CD14-positive monocyte (primary cell): Measurements from ENCODE around the gene DNAJC3. TPM values are rescaled to one million over a fixed set of nuclear protein-coding genes. Genes with fewer than 3 reads are reported as not detected.
A peak's percentile ranks its signal among the peaks of the same experiment; 100 is the strongest.

Source experiments
- DNase-seq, 3 donors: peaks; one replicate each; pipeline ENCODE4 v3.0.0-alpha.2; 2011 to 2022
- H2AFZ ChIP-seq: 2 replicates; pipeline ENCODE4 v1.6.0; 2012; ENCODE audit warnings: mild to moderate bottlenecking, low read depth, low read length, inconsistent platforms; ENCODE audit not compliant: insufficient read depth, poor library complexity, severe bottlenecking
- H3K27ac ChIP-seq, 2 donors: 1 replicate in 1 of 2; 2 replicates in 1 of 2; pipeline ENCODE4 v1.5.1; 2012 to 2013; ENCODE audit warnings: low read length in 2 of 2, control low read depth in 1 of 2, inconsistent platforms in 1 of 2, low read depth in 1 of 2, mild to moderate bottlenecking in 1 of 2
- H3K27me3 ChIP-seq, 2 donors: one replicate each; pipeline versions ENCODE4 v1.6.0 to v1.6.1; 2011 to 2013; ENCODE audit warnings: low read length in 2 of 2; ENCODE audit not compliant: control insufficient read depth in 2 of 2, insufficient read depth in 2 of 2
- H3K36me3 ChIP-seq, 2 donors: replicated peaks in 1 of 2; 1 replicate in 1 of 2; 2 replicates in 1 of 2; pipeline versions ENCODE4 v1.5.1 to v1.6.1; 2012 to 2013; ENCODE audit warnings: low read length in 2 of 2, control low read depth in 1 of 2, inconsistent platforms in 1 of 2, mild to moderate bottlenecking in 1 of 2; ENCODE audit not compliant: insufficient read depth in 2 of 2, control insufficient read depth in 1 of 2
- H3K4me1 ChIP-seq, 2 donors: 1 replicate in 1 of 2; 2 replicates in 1 of 2; pipeline versions ENCODE4 v1.5.1 to v1.6.1; 2012 to 2013; ENCODE audit warnings: low read length in 2 of 2, control low read depth in 1 of 2, inconsistent platforms in 1 of 2, mild to moderate bottlenecking in 1 of 2, moderate library complexity in 1 of 2; ENCODE audit not compliant: insufficient read depth in 2 of 2, control insufficient read depth in 1 of 2
- H3K4me2 ChIP-seq: replicated peaks from 2 replicates; pipeline ENCODE3; 2012; ENCODE audit warnings: low read length, moderate library complexity, mild to moderate bottlenecking; ENCODE audit not compliant: poor library complexity, severe bottlenecking; ENCODE audit errors: extremely low read depth
- H3K4me3 ChIP-seq, 3 experiments: fragments of 200-600 bp in 1 of 3; sonication (generic) in 1 of 3; replicated peaks in 1 of 3; 1 replicate in 2 of 3; 2 replicates in 1 of 3; pipeline ENCODE4 v1.5.1; 2011 to 2013; ENCODE audit warnings: low read length in 3 of 3, mild to moderate bottlenecking in 3 of 3, control low read depth in 2 of 3, low read depth in 2 of 3, inconsistent platforms in 1 of 3, moderate library complexity in 1 of 3
- H3K79me2 ChIP-seq: 2 replicates; pipeline ENCODE4 v1.6.0; 2012; ENCODE audit warnings: mild to moderate bottlenecking, control low read depth, inconsistent platforms, low read length, moderate library complexity; ENCODE audit not compliant: insufficient read depth
- H3K9ac ChIP-seq: 2 replicates; pipeline ENCODE4 v1.6.0; 2017; ENCODE audit warnings: low read length, mild to moderate bottlenecking; ENCODE audit not compliant: insufficient read depth, poor library complexity, severe bottlenecking
- H3K9me3 ChIP-seq, 2 donors: replicated peaks in 1 of 2; 1 replicate in 1 of 2; 2 replicates in 1 of 2; pipeline versions ENCODE4 v1.5.1 to v1.6.1; 2012 to 2013; ENCODE audit warnings: low read length in 2 of 2, control low read depth in 1 of 2; ENCODE audit not compliant: control insufficient read depth in 1 of 2, insufficient read depth in 1 of 2
- H4K20me1 ChIP-seq: 2 replicates; pipeline ENCODE4 v1.6.0; 2012; ENCODE audit warnings: mild to moderate bottlenecking, low read length, control low read depth, moderate library complexity; ENCODE audit not compliant: insufficient read depth
- H3K27ac Mint-ChIP-seq, 7 donors: one replicate each; pipeline ENCODE4 v1.8.0; 2020; ENCODE audit warnings: mild to moderate bottlenecking in 7 of 7, mixed read lengths in 7 of 7, moderate library complexity in 6 of 7, inconsistent platforms in 2 of 7
- H3K27me3 Mint-ChIP-seq, 3 donors: one replicate each; pipeline ENCODE4 v1.8.0; 2021 to 2022; ENCODE audit warnings: low read depth in 3 of 3, mild to moderate bottlenecking in 3 of 3, mixed read lengths in 3 of 3, moderate library complexity in 3 of 3, inconsistent platforms in 1 of 3
- H3K36me3 Mint-ChIP-seq, 2 donors: one replicate each; pipeline ENCODE4 v1.8.0; 2020; ENCODE audit warnings: mixed read lengths in 2 of 2, inconsistent platforms in 1 of 2, mild to moderate bottlenecking in 1 of 2
- H3K4me1 Mint-ChIP-seq: one replicate; pipeline ENCODE4 v1.8.0; 2020; ENCODE audit warnings: mild to moderate bottlenecking, mixed read lengths
- H3K4me3 Mint-ChIP-seq, 2 donors: one replicate each; pipeline ENCODE4 v1.8.0; 2020; ENCODE audit warnings: mild to moderate bottlenecking in 2 of 2, mixed read lengths in 2 of 2, moderate library complexity in 1 of 2
- H3K9me3 Mint-ChIP-seq, 7 donors: one replicate each; pipeline ENCODE4 v1.8.0; 2020 to 2022; ENCODE audit warnings: mixed read lengths in 7 of 7, mild to moderate bottlenecking in 6 of 7, moderate library complexity in 6 of 7, inconsistent platforms in 2 of 7
- CTCF ChIP-seq: fragments of 200-600 bp; IDR thresholded peaks from one replicate; pipeline ENCODE4 v1.8.0; 2022; ENCODE audit warnings: antibody characterized with exemption, mild to moderate bottlenecking
- WGBS: methylation state at CpG from one replicate; pipeline ENCODE4 v1.1.5; 2013; ENCODE audit warnings: missing lambda C conversion rate; ENCODE audit not compliant: insufficient coverage; 5-methylcytosine and 5-hydroxymethylcytosine counted together
- intact Hi-C, 2 donors: fragments of 100-400 bp; cut with micrococcal nuclease; formaldehyde crosslinking; loops; one replicate each; pipeline versions ENCODE4 v1.15.0 to v1.15.1; 2023
- polyA plus RNA-seq, 3 donors: library from polyadenylated mRNA; depleted of rRNA in 1 of 3; unstranded in 2 of 3; stranded (reverse) in 1 of 3; fragments of 300-500 nt in 2 of 3; fragments of >200 nt in 1 of 3; fragmentation: Illumina TruSeq in 2 of 3; gene quantifications; 1 replicate in 2 of 3; 2 replicates in 1 of 3; pipeline ENCODE4 v1.2.3, GENCODE V29; 2012 to 2021

DNAJC3 gene
- polyA plus RNA-seq, 3 donors, result 11.1 to 27.6 (median 22.3) TPM

DNA sequence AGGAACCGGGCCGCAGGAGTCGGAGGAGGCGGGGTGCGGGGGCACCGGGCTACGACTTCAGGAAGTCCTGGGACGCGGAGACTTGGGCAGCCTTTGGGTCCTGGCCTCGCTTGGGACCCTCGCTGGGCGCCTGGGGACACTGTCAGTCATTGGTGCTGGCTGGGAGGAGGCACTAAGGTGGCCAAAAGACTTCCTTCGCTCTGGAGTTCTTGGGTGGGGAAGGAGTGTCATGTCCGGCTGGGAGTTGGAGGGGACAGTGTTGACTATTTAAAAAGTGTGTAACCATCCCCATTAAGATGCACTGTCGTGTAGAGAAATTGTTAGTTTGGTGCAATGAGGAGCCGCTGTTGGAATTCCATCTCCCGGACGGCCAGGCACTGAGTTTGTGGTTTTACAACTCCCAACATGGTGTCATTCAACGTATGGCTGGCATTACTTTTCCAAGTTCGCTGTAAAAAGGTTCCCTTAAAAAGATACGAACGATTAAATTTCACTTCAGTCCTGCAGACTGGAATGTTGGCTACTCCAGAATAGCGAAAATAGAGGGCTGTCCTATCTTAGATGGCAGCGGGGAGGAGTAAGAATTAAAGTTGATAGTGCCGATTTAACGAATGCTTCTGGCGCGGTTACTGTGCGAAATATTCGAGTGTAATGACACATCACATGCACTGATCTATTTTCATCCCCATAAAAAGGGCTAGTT is 776 bp downstream of the DNAJC3 start:
- Histone ChIP-seq H4K20me1 (peaks cover 53% of the 10 kb centered on the region), H3K4me1 (peaks cover 41 to 51% of the 10 kb centered on the region in 2 donors), H3K27me3 (no peaks in the 10 kb centered on the region), H3K4me3 (peak overlapping the region; percentile 83 to 96 (median 95)), H3K9ac (peak overlapping the region; percentile 99), H3K79me2 (peaks cover 71% of the 10 kb centered on the region), H3K36me3 (no peaks in the 10 kb centered on the region), H2AFZ (peak overlapping the region; percentile 64), H3K9me3 (no peaks in the 10 kb centered on the region), H3K27ac (peak overlapping the region; percentile 94 to 96), H3K4me2 (peak overlapping the region; percentile 74)
- peaks cover 7 to 12% of the 10 kb centered on the region in 2 donors for H3K36me3 Mint-ChIP-seq
- WGBS, result under 1% methylated on average over 17 of the region's 30 CpGs
- H3K9me3 Mint-ChIP-seq, result peaks cover 0 to 3% (median 2%) of the 10 kb centered on the region in 7 donors
- peak overlapping the region; percentile 91 to 98 (median 96) for H3K27ac Mint-ChIP-seq
- DNase-seq, result peak in 2 of 3 donors; percentile 55 to 60
- no peaks in the 10 kb centered on the region for H3K27me3 Mint-ChIP-seq
- H3K4me3 Mint-ChIP-seq, result peak overlapping the region; percentile 95 to 96
- H3K4me1 Mint-ChIP-seq, result peaks cover 68% of the 10 kb centered on the region
- intact Hi-C loops, result loop anchor here (5.0 to 10.0 kb wide), 3 partner anchors 35 to 1755 kb away; partner anchors contain the start of gene RAP2A (in 1 of the 2)
- no peak for TF ChIP-seq CTCF

DNA sequence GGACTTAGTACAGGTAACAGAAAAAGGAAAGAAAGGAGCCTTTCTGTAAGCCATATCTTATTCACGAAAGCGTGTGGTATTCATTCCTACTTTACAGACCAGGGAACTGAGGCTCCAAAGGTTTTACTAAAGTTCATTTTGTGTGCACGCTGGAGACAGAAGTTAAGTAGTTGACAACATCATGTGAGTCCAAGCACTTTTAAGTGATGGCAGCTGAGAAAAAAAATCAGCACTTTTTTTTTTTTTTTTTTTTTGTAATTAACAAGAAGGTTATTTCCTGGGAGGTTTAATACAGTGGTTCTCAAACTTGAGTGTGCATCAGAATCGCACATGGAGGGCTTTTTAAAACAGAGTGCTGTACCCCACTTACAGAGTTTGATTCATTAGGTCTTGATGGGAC is 2.0 kb downstream of the DNAJC3 start:
- H3K9me3 ChIP-seq, result no peaks in the 10 kb centered on the region
- H3K27me3 Mint-ChIP-seq, result no peaks in the 10 kb centered on the region
- DNase-seq, result no peak

More for the DNA sequence above, 2.0 kb downstream of the DNAJC3 start:
- H3K4me2 ChIP-seq, result peak overlapping the region; percentile 74
- no peaks in the 10 kb centered on the region for H3K27me3 ChIP-seq
- peaks cover 47 to 53% of the 10 kb centered on the region in 2 donors for H3K4me1 ChIP-seq
- no CpG with 5 or more reads among the region's 4 CpGs for WGBS
- H3K79me2 ChIP-seq, result peaks cover 84% of the 10 kb centered on the region
- intact Hi-C loops, result loop anchor here (5.0 to 10.0 kb wide), 3 partner anchors 33 to 1753 kb away; partner anchors contain the start of gene RAP2A (in 1 of the 2)
- H2AFZ ChIP-seq, result no peak overlapping the region
- H3K4me3 Mint-ChIP-seq, result peak overlapping the region; percentile 95 to 96
- H4K20me1 ChIP-seq, result peaks cover 65% of the 10 kb centered on the region
- no peak for TF ChIP-seq CTCF
- H3K4me3 ChIP-seq, result peak overlapping the region in 2 of 3 experiments; percentile 83 to 95
- no peaks in the 10 kb centered on the region for H3K36me3 ChIP-seq
- peaks cover 0 to 3% (median 2%) of the 10 kb centered on the region in 7 donors for H3K9me3 Mint-ChIP-seq
- H3K27ac Mint-ChIP-seq, result peak overlapping the region in 4 of 7 donors; percentile 43 to 81 (median 70)
- peaks cover 5 to 9% of the 10 kb centered on the region in 2 donors for H3K36me3 Mint-ChIP-seq
- H3K9ac ChIP-seq, result no peak overlapping the region
- peaks cover 73% of the 10 kb centered on the region for H3K4me1 Mint-ChIP-seq
- H3K27ac ChIP-seq, result peak overlapping the region in 1 of 2 donors; percentile 96
